ENCODE data around the gene SEMA3C. TPM values are rescaled to one million over a fixed set of nuclear protein-coding genes. Genes with fewer than 3 reads are reported as not detected.

The SEMA3C gene
- polyA plus RNA-seq, 1 donor from 2014 or later, result 386 TPM

DNA sequence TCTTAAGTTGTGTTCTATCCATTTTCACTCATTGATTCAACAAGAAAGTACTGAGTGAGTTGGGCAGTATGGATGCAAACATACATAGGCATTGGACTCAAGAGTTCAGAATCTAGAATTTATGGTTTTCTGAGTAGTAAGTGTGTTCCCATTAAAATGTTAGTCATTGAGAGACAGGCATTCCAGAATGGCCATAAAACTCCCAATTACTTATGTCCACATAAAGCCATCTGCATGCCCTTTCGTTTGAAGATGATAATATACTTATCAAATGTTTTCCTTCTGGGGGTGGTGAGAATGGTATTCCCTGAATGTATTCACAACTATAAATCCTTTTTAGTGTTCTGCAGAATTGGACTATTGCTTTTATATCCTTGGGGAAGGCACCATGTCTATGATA lies 148.8 kb downstream of the SEMA3C start:
- Histone ChIP-seq H3K9me2 (ENCODE audit: insufficient read depth, low read length) (no peaks in the 10 kb centered on the region), H3K36me3 (ENCODE audit: insufficient read depth, low read length) (no peaks in the 10 kb centered on the region), H2AFZ (ENCODE audit: low read depth, low read length) (no peak overlapping the region), H3K4me3 (ENCODE audit: low read length) (no peak overlapping the region), H3K4me2 (ENCODE audit: low read length) (no peak overlapping the region), H3K27ac (ENCODE audit: low read length) (peak overlapping the region; percentile 33), H3K9me3 (ENCODE audit: low read length) (no peaks in the 10 kb centered on the region), H3K9ac (ENCODE audit: low read length) (no peak overlapping the region), H3K79me2 (replicated peaks; ENCODE audit: insufficient read depth, low read length) (no peaks in the 10 kb centered on the region), H3F3A (ENCODE audit: insufficient read depth, low read length, poor library complexity, severe bottlenecking) (no peaks in the 10 kb centered on the region), H4K20me1 (ENCODE audit: insufficient read depth) (no peaks in the 10 kb centered on the region), H3K27me3 (ENCODE audit: insufficient read depth, low read depth, low read length) (no peaks in the 10 kb centered on the region)
- no peak for TF ChIP-seq EZH2 (IDR thresholded peaks at IDR 0.05; ENCODE audit: borderline replicate concordance, insufficient read depth, low read length, poor library complexity, severe bottlenecking)
- no peak for TF ChIP-seq POLR2AphosphoS5 (IDR thresholded peaks at IDR 0.05)
- TF ChIP-seq EP300 (conservative IDR thresholded peaks at IDR 0.05; ENCODE audit: poor library complexity, severe bottlenecking), result no peak
- TF ChIP-seq REST (IDR thresholded peaks at IDR 0.05; ENCODE audit: borderline replicate concordance), result no peak
- TF ChIP-seq RAD21 (conservative IDR thresholded peaks at IDR 0.05), result no peak
- TF ChIP-seq TAF1 (IDR thresholded peaks at IDR 0.05; ENCODE audit: low read depth), result no peak

GRCh38 chr7:80768756-80769155 lies 150.1 kb downstream of the SEMA3C start:
- no peaks in the 10 kb centered on the region for H4K20me1 ChIP-seq (ENCODE audit: insufficient read depth)
- no peaks in the 10 kb centered on the region for H3K9me2 ChIP-seq (ENCODE audit: insufficient read depth, low read length)
- no peak overlapping the region for H3K4me2 ChIP-seq (ENCODE audit: low read length)
- H3K9ac ChIP-seq (ENCODE audit: low read length), result no peak overlapping the region
- no peak overlapping the region for H3K4me3 ChIP-seq (ENCODE audit: low read length)
- TF ChIP-seq EZH2 (IDR thresholded peaks at IDR 0.05; ENCODE audit: borderline replicate concordance, insufficient read depth, low read length, poor library complexity, severe bottlenecking) (no peak), MXI1 (conservative IDR thresholded peaks at IDR 0.05; ENCODE audit: poor library complexity, severe bottlenecking) (no peak), SMC3 (conservative IDR thresholded peaks at IDR 0.05; ENCODE audit: poor library complexity) (no peak), POLR2AphosphoS5 (IDR thresholded peaks at IDR 0.05) (no peak), EP300 (conservative IDR thresholded peaks at IDR 0.05; ENCODE audit: poor library complexity, severe bottlenecking) (no peak), TAF1 (IDR thresholded peaks at IDR 0.05; ENCODE audit: low read depth) (no peak), REST (IDR thresholded peaks at IDR 0.05; ENCODE audit: borderline replicate concordance) (no peak), RAD21 (conservative IDR thresholded peaks at IDR 0.05) (no peak)
- TF ChIP-seq, protein P1, sequence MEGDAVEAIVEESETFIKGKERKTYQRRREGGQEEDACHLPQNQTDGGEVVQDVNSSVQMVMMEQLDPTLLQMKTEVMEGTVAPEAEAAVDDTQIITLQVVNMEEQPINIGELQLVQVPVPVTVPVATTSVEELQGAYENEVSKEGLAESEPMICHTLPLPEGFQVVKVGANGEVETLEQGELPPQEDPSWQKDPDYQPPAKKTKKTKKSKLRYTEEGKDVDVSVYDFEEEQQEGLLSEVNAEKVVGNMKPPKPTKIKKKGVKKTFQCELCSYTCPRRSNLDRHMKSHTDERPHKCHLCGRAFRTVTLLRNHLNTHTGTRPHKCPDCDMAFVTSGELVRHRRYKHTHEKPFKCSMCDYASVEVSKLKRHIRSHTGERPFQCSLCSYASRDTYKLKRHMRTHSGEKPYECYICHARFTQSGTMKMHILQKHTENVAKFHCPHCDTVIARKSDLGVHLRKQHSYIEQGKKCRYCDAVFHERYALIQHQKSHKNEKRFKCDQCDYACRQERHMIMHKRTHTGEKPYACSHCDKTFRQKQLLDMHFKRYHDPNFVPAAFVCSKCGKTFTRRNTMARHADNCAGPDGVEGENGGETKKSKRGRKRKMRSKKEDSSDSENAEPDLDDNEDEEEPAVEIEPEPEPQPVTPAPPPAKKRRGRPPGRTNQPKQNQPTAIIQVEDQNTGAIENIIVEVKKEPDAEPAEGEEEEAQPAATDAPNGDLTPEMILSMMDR (IDR thresholded peaks at IDR 0.05; ENCODE audit: poor library complexity, severe bottlenecking), result no peak
- H3K27ac ChIP-seq (ENCODE audit: low read length), result no peak overlapping the region
- no peak overlapping the region for H2AFZ ChIP-seq (ENCODE audit: low read depth, low read length)
- no peaks in the 10 kb centered on the region for H3F3A ChIP-seq (ENCODE audit: insufficient read depth, low read length, poor library complexity, severe bottlenecking)
- peaks cover 4% of the 10 kb centered on the region for H3K36me3 ChIP-seq (ENCODE audit: insufficient read depth, low read length)
- H3K79me2 ChIP-seq (replicated peaks; ENCODE audit: insufficient read depth, low read length), result no peaks in the 10 kb centered on the region
- H3K27me3 ChIP-seq (ENCODE audit: insufficient read depth, low read depth, low read length), result no peaks in the 10 kb centered on the region
- H3K9me3 ChIP-seq (ENCODE audit: low read length), result no peaks in the 10 kb centered on the region

All from neural cell (in vitro differentiated cells).